AG10803 (cell line): ENCODE data around the gene CACNA1C.

Source experiments
- DNase-seq: peaks from one replicate; pipeline ENCODE4 v3.0.0; 2010; ENCODE audit warnings: low read depth
- H3K4me3 ChIP-seq: 2 replicates; pipeline ENCODE4 v1.5.1; 2011; ENCODE audit warnings: mild to moderate bottlenecking, low read length, control low read depth
- CTCF ChIP-seq: conservative IDR thresholded peaks from 2 replicates; pipeline ENCODE4 v1.5.1; 2011; ENCODE audit warnings: mild to moderate bottlenecking, low read length, control low read depth, inconsistent platforms

The CACNA1C gene

GRCh38 chr12:2588345-2588744 lies 535.6 kb downstream of the CACNA1C start:
- H3K4me3 ChIP-seq, result no peak overlapping the region
- DNase-seq, result no peak
- no peak for TF ChIP-seq CTCF

GRCh38 chr12:2589381-2589780 lies 536.6 kb downstream of the CACNA1C start:
- TF ChIP-seq CTCF, result no peak
- H3K4me3 ChIP-seq, result no peak overlapping the region
- no peak for DNase-seq

- TF ChIP-seq CTCF, result no peak
- H3K4me3 ChIP-seq, result no peak overlapping the region
- no peak for DNase-seq
Measured at GRCh38 chr12:2593045-2593444, 540.3 kb downstream of the CACNA1C start.

DNA sequence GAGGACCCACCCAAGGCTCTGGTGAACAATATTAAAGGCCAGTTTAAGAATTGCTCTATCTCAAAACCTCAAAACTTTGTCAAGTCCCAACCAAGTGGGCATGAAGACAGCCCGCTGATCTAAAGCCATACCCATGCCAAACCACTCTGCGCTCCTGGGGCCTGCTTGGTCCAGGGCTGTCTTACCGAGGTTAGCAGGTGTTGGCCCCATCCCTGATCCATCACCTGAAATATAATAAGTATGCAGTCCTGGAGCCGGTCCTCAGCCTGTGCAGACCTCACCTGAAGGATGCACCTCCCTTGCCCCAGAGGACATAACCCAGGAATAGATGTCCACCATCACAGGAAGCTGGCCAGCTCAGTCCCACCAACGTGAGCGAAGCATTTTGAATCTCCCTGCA lies 543.7 kb downstream of the CACNA1C start:
- H3K4me3 ChIP-seq, result no peak overlapping the region
- TF ChIP-seq CTCF, result no peak
- DNase-seq, result no peak

DNA sequence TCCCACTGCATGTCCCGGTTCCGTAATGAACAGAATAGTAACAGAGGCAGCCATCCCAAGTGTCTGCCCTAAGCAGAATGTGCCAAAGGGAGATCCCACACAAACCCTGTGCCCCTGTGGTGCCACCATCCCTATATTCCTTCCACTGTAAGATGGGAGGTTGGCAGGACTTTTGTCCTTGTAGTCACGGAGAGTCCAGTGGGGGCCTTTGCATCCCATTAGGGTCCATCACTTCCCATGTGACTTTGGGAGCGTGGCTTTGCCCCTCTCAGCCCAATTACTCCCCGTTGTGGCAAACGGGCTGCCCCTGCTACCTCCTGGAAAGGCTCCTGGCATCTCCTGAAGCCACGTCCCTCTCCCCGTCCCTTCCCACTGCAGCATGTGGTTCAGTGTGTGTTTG lies 552.5 kb downstream of the CACNA1C start:
- no peak overlapping the region for H3K4me3 ChIP-seq
- no peak for TF ChIP-seq CTCF
- no peak for DNase-seq

- H3K4me3 ChIP-seq, result no peak overlapping the region
- no peak for TF ChIP-seq CTCF
- no peak for DNase-seq
Measured at GRCh38 chr12:2606186-2606910, 553.6 kb downstream of the CACNA1C start.

DNA sequence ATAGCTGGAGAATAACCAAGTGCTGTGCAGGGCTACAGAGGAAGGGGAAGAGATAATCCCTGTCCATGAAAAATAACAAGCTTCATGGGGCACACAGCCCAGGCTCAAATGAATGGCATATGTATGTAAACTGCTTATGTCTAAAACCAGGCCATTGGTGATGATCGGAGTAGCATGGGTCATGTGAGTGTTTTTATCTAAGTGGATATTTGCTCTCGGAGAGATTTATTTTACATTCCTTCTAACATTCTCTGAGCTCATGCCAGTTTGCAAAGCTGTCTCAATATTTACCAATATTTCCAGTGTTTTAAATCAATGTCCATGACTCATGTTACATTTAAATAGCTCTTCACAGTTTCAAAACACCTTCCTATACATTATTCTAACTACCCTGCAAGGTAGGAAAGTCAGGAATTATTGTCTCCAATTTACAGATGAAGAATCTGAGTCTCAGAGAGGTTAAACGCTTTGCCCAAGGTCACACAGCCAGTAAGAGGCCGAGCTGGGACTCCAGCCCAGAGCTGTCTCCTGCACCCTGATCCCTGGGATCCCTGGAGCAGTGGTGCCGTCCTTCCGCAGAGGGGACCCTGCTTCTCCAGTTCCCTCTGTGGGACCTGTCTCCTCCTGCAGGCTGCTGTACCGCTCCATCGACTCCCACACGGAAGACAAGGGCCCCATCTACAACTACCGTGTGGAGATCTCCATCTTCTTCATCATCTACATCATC lies 555.3 kb downstream of the CACNA1C start:
- DNase-seq, result no peak
- no peak for TF ChIP-seq CTCF
- no peak overlapping the region for H3K4me3 ChIP-seq
